Fibroblast of lung (primary cell): Measurements from ENCODE around the gene SLC22A4.

Experiments
- EZH2 ChIP-seq: IDR thresholded peaks from 2 replicates; pipeline ENCODE4 v1.5.1; 2012; ENCODE audit warnings: low read length, control low read depth, mild to moderate bottlenecking; ENCODE audit errors: missing control alignments
- TF ChIP-seq, protein P1 (sequence below), 2 donors: IDR thresholded peaks in 1 of 2; conservative IDR thresholded peaks in 1 of 2; 1 replicate in 1 of 2; 2 replicates in 1 of 2; pipeline ENCODE4 v1.5.1; 2011 to 2012; ENCODE audit warnings: low read length in 2 of 2, control low read depth in 1 of 2, inconsistent platforms in 1 of 2, low read depth in 1 of 2, mild to moderate bottlenecking in 1 of 2

DNA sequence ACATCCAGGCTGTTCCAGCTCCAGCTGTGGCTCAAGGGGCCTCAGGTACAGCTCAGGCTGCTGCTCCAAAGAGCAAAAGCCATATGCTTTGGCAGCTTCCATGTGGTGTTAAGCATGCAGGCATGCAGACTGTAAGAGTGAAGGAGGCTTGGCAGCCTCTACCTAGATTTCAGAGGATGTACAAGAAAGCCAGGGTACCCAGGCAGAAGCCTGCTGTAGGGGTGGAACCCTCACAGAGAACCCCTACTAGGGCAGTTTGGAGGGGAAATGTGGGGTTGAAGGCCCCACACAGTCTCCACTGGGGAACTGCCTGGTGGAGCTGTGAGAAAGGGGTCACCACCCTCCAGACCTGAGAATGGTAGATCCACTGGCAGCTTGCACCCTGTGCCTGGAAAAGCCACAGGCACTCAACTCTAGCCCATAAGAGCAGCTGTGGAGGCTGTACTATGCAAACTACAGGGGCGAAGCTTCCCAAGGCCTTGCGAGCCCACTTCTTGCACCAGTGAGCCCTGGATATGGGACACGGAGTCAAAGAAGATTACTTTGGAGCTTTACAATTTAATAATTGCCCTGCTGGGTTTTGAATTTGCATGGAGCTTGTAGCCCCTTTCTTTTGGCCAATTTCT, 61.1 kb downstream of the SLC22A4 start:
- TF ChIP-seq EZH2: no peak
- TF ChIP-seq, protein P1, sequence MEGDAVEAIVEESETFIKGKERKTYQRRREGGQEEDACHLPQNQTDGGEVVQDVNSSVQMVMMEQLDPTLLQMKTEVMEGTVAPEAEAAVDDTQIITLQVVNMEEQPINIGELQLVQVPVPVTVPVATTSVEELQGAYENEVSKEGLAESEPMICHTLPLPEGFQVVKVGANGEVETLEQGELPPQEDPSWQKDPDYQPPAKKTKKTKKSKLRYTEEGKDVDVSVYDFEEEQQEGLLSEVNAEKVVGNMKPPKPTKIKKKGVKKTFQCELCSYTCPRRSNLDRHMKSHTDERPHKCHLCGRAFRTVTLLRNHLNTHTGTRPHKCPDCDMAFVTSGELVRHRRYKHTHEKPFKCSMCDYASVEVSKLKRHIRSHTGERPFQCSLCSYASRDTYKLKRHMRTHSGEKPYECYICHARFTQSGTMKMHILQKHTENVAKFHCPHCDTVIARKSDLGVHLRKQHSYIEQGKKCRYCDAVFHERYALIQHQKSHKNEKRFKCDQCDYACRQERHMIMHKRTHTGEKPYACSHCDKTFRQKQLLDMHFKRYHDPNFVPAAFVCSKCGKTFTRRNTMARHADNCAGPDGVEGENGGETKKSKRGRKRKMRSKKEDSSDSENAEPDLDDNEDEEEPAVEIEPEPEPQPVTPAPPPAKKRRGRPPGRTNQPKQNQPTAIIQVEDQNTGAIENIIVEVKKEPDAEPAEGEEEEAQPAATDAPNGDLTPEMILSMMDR (conservative IDR thresholded peaks at IDR 0.05 in 1 of 2, IDR thresholded peaks at IDR 0.05 in 1 of 2; ENCODE audit: low read depth in 1 of 2, low read length in 2 of 2): no peak
